Ovary (tissue), 9 donors: Measurements from ENCODE around the gene FAM124B. TPM values are rescaled to one million over a fixed set of nuclear protein-coding genes. Genes with fewer than 3 reads are reported as not detected.

Experiments
- DNase-seq, 5 donors: peaks; one replicate each; pipeline ENCODE4 v3.0.0-alpha.2; 2019 to 2020
- H3K27ac ChIP-seq, 2 donors: fragments of 200-600 bp; one replicate each; pipeline versions ENCODE4 v1.5.1 to v1.8.0; 2019 to 2022
- H3K27me3 ChIP-seq: fragments of 200-600 bp; one replicate; pipeline ENCODE4 v1.8.0; 2022
- H3K36me3 ChIP-seq: fragments of 200-600 bp; sonication (generic); one replicate; pipeline ENCODE4 v1.5.1; 2019
- H3K4me1 ChIP-seq: one replicate; pipeline ENCODE4 v1.8.1; 2013; ENCODE audit warnings: mild to moderate bottlenecking, moderate library complexity; ENCODE audit not compliant: insufficient read depth
- H3K4me3 ChIP-seq: fragments of 200-600 bp; sonication (generic); one replicate; pipeline ENCODE4 v1.5.1; 2017
- H3K9me3 ChIP-seq, 2 donors: fragments of 200-600 bp in 1 of 2; sonication (generic) in 1 of 2; one replicate each; pipeline versions ENCODE4 v1.5.1 to v1.8.1; 2013 to 2019; ENCODE audit warnings: mild to moderate bottlenecking in 1 of 2, moderate library complexity in 1 of 2
- EP300 ChIP-seq: sonication (generic); formaldehyde crosslinking; IDR thresholded peaks from one replicate; pipeline ENCODE4 v1.6.1; 2017; ENCODE audit warnings: antibody characterized with exemption
- POLR2A ChIP-seq: fragments of 450-650 bp; IDR thresholded peaks from one replicate; pipeline ENCODE4 v1.6.1; 2017; ENCODE audit warnings: antibody characterized with exemption, mild to moderate bottlenecking, moderate library complexity
- WGBS, 3 donors: extraction: QIAGEN DNeasy Blood & Tissue Kit in 1 of 3; methylation state at CpG; one replicate each; pipeline versions ENCODE4 v1.1.5 to v1.1.7; 2013 to 2017; 5-methylcytosine and 5-hydroxymethylcytosine counted together
- intact Hi-C, 4 donors: fragments of 100-400 bp; cut with DNase I; formaldehyde crosslinking; loops; one replicate each; pipeline versions ENCODE4 v1.11.0 to v1.15.1; 2022 to 2023
- polyA plus RNA-seq, 2 donors: library from polyadenylated mRNA; stranded (reverse); fragments of 200-250 nt in 1 of 2; fragments of 350-450 nt in 1 of 2; fragmentation: Illumina TruSeq in 1 of 2; extraction: RNeasy Lipid Tissue Mini Kit (QIAGEN cat#74804) in 1 of 2; gene quantifications; one replicate each; pipeline ENCODE4 v1.2.3, GENCODE V29; 2013 to 2014
- total RNA-seq, 7 donors: library from RNA; depleted of rRNA in 2 of 7; stranded (reverse); fragments of >200 nt in 2 of 7; fragmentation: NEBNext Ultra II Directional in 3 of 7; extraction: Animal tissue kit (Norgen Biotek cat#: 25700) in 3 of 7; gene quantifications; one replicate each; pipeline versions ENCODE4 v1.1.0 to v1.2.4, GENCODE V29; 2016 to 2023
- TF ChIP-seq, protein P1 (sequence below), 3 donors: fragments of 450-650 bp in 2 of 3; fragments of 200-600 bp in 1 of 3; IDR thresholded peaks; one replicate each; pipeline versions ENCODE4 v1.5.1 to v1.8.0; 2016 to 2022; ENCODE audit warnings: antibody characterized with exemption in 3 of 3, mild to moderate bottlenecking in 1 of 3
- donor health status: DM: no; HTN: no; CAD: no; lungs with moderate emphysema.
- donor health status: DM: no; HTN: no; CAD: no.
- donor health status: Bipolar disorder and iron deficiency.
- donor health status: DM: yes; HTN: yes; CAD: no.
- donor health status: DM: no; HTN: no; CAD: no.
- donor health status: DM: yes; HTN: yes; CAD: no.

FAM124B gene
- total and polyA plus RNA-seq, 9 donors: 0.11 to 3.0 (median 1.1) TPM

DNA sequence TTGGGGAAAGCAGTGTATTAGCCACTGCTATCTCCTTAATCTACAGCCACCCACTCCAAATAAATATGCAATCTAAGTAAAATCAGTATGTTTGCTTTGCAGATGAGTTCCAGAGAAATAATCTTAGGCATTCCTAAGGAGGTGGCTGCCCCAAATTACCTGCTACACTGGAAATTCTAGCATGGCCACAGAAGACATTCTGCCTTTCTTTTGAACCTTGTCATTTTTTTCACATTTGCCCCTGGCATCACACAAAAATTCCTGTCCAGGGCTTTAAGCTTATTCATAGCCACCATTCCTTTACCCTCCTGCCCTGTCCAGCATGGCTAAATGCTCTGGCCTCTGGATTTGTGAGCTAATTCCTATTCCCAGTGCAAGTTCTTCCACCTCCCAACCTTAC is 36.8 kb upstream of the FAM124B start:
- intact Hi-C loops: no loop called here
- Histone ChIP-seq H3K36me3 (no peaks in the 10 kb centered on the region), H3K4me1 (no peaks in the 10 kb centered on the region), H3K27ac (no peak overlapping the region), H3K27me3 (no peaks in the 10 kb centered on the region), H3K9me3 (no peaks in the 10 kb centered on the region), H3K4me3 (no peak overlapping the region)
- DNase-seq: no peak
- TF ChIP-seq, protein P1, sequence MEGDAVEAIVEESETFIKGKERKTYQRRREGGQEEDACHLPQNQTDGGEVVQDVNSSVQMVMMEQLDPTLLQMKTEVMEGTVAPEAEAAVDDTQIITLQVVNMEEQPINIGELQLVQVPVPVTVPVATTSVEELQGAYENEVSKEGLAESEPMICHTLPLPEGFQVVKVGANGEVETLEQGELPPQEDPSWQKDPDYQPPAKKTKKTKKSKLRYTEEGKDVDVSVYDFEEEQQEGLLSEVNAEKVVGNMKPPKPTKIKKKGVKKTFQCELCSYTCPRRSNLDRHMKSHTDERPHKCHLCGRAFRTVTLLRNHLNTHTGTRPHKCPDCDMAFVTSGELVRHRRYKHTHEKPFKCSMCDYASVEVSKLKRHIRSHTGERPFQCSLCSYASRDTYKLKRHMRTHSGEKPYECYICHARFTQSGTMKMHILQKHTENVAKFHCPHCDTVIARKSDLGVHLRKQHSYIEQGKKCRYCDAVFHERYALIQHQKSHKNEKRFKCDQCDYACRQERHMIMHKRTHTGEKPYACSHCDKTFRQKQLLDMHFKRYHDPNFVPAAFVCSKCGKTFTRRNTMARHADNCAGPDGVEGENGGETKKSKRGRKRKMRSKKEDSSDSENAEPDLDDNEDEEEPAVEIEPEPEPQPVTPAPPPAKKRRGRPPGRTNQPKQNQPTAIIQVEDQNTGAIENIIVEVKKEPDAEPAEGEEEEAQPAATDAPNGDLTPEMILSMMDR (IDR thresholded peaks at IDR 0.05): no peak
- TF ChIP-seq EP300 (no peak), POLR2A (no peak)

DNA sequence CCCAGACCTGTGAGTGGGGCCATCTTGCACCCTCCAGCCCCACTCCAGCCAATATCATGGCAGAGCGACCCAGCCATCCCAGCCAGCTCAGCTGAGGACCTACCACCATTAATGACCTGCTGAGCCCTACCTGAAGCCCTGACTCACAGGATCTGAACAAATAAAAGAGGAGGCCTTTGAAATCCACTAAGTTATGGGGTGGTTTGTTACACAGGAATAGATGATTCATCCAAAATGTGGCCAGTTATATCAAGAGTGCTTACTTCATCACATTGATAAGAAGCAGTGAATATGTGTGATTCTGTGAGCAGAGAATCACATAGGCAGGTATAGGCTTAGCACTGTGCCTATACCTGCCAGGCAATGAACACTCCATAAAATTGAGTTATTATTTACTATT is 34.7 kb upstream of the FAM124B start:
- H3K4me3 ChIP-seq: no peak overlapping the region
- no peaks in the 10 kb centered on the region for H3K36me3 ChIP-seq
- DNase-seq: no peak
- intact Hi-C loops: no loop called here
- no peaks in the 10 kb centered on the region for H3K9me3 ChIP-seq
- WGBS, 3 donors: 90 to 100% (median 98%) methylated on average over 1 of the region's 1 CpG
- TF ChIP-seq EP300: no peak
- TF ChIP-seq, protein P1 (IDR thresholded peaks at IDR 0.05): no peak
- TF ChIP-seq POLR2A: no peak
- H3K27ac ChIP-seq: no peak overlapping the region
- H3K27me3 ChIP-seq: no peaks in the 10 kb centered on the region
- H3K4me1 ChIP-seq: no peaks in the 10 kb centered on the region

DNA sequence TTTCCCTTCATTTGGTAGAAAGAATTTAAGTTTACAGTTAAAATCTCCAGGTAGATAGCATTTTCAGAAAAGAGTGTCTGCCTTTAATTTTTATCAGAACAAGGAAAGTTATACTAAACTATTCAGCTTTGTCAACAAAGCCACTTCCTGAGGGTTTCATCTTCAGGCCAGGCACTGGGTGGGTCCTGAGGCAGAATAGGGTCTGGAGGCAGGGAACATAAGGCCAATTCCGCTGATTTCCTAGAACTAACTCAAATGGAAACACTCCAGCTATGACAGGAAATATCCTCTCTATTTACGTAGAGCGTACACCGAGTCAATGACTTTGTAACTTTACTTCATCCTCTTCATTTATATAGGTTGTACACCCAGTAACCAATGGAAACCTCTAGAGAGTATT is 32.7 kb upstream of the FAM124B start:
- intact Hi-C loops: no loop called here
- Histone ChIP-seq H3K9me3 (no peaks in the 10 kb centered on the region), H3K27me3 (no peaks in the 10 kb centered on the region), H3K36me3 (no peaks in the 10 kb centered on the region), H3K4me1 (no peaks in the 10 kb centered on the region), H3K4me3 (no peak overlapping the region), H3K27ac (no peak overlapping the region)
- 77 to 91% (median 80%) methylated on average over 4 of the region's 4 CpGs for WGBS, 3 donors
- DNase-seq: no peak
- TF ChIP-seq EP300 (no peak), POLR2A (no peak)
- TF ChIP-seq, protein P1 (IDR thresholded peaks at IDR 0.05): no peak

DNA sequence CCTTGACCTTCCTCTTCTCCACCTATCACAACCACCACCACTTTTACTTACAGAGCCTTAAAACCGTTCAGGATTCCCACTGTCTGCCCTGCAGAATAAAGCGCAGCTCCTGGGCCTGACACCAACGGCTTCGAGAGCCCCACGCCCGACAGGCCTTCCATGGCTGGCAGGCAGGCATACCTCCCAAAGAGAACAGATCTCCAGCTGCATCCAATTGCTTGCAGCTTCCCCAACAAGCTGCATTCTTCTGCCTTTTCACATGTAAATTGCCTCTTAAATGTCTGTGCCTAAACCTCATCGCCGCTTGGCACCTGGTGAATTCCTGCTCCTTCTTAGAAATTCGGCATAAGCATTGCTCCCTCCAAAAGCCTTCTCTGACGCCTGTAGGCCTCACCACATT is 31.5 kb upstream of the FAM124B start:
- Histone ChIP-seq H3K27ac (no peak overlapping the region), H3K36me3 (no peaks in the 10 kb centered on the region), H3K4me3 (no peak overlapping the region), H3K9me3 (no peaks in the 10 kb centered on the region), H3K27me3 (no peaks in the 10 kb centered on the region), H3K4me1 (no peaks in the 10 kb centered on the region)
- intact Hi-C loops: no loop called here
- no peak for DNase-seq
- WGBS, 3 donors: 65 to 67% (median 67%) methylated on average over 10 of the region's 10 CpGs
- TF ChIP-seq, protein P1 (IDR thresholded peaks at IDR 0.05): no peak
- TF ChIP-seq EP300: no peak
- no peak for TF ChIP-seq POLR2A
